Stimulated activated CD4-positive, alpha-beta T cell treated with anti-CD3 and anti-CD28 coated beads, Interleukin-4, amount 100 ng/mL, for 24 hours (primary cell): ENCODE results near the gene TMEM178A.
"Not testable (repeated sequence)": the region's sequence is repeated elsewhere in the genome, so short reads cannot be mapped to it uniquely, and the experiment has no call there.

Source experiments
- DNase-seq: peaks from one replicate; pipeline ENCODE4 v3.0.0-alpha.2; 2020

The TMEM178A gene

DNA sequence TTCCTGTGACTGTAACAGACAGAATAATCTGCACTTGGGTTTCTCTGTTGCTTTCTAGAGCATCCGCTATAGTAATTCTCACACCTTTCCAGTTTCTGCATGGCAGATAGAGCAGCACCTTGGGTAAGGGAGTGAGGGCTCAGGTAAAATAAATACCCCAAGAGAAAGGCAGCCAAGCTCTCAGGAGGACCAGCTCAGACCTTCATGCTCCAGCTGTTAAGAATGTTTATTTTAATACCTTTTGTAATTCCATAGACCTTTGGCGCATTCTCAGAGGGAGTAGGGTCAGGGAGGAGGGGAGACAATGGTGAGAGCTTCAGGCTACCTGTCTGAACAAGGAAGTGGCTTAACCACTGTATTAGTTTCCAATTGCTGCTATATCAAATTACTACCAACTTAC is 16.2 kb upstream of the TMEM178A start:
- DNase-seq = no peak

- DNase-seq = no peak
Measured at GRCh38 chr2:39650468-39650867, 15.2 kb upstream of the TMEM178A start.

- not testable (repeated sequence) for DNase-seq
Measured at GRCh38 chr2:39656215-39656614, 9.5 kb upstream of the TMEM178A start.

GRCh38 chr2:39657287-39657937 is 8.3 kb upstream of the TMEM178A start:
- DNase-seq = no peak

DNA sequence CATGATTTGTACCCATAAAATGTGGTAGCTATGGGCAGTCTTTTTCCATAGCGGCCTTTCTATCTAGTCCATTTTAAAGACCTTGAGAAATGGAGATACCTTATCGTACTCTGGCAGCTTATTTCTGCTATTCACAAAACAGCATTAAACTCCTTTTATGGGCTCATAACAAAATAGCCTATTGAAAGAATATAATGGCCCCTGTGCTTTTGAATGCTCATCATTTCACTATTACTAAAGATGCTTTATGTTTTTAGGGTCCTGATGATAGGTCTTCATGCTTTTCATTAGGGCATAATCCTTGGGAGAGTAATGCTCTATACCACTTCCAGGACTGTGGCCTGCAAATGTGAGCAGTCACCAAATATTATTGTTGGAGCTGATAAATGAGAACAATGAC is 7.3 kb upstream of the TMEM178A start:
- no peak for DNase-seq

DNA sequence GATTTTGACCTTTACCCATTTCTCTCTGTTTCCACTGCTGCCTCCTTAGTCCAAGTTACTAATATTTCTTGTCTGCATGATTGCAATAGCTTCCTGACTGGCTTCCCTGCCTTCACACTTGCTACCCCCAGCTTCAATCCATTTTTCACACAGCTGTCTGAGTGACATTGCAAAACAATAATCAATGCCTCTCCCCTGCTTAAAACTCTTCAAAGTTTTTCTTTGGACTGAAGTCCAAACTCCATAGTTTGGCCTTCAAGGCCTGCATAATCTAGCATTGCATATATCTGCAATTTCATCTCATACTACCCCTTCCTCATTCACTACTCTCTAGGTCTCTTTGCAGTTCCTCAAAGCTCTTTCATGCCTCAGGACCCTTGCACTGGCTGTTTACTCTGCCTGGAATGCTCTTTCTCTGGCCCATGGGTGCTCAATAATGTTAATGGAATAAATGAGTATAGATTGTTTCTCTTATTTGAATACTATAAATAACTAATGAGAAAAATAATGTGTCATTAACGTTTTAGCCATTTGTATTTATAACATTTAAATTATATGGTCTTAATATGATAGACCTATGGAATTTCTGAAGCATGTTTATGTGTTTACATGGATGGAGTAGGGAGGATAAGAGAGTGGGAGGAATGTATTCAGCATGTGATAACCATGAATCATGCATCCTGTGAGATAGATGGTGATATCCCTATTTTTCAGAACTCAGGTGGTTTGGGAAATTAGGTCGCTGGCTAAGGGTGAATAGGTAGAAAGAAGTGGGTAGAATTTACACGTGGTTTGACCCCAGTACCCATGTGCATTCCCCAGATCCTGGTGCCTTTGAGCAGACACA is 5.7 kb upstream of the TMEM178A start:
- DNase-seq = no peak

GRCh38 chr2:39660612-39661236 is 5.0 kb upstream of the TMEM178A start:
- DNase-seq = no peak

GRCh38 chr2:39661826-39662225 is 3.9 kb upstream of the TMEM178A start:
- no peak for DNase-seq

DNA sequence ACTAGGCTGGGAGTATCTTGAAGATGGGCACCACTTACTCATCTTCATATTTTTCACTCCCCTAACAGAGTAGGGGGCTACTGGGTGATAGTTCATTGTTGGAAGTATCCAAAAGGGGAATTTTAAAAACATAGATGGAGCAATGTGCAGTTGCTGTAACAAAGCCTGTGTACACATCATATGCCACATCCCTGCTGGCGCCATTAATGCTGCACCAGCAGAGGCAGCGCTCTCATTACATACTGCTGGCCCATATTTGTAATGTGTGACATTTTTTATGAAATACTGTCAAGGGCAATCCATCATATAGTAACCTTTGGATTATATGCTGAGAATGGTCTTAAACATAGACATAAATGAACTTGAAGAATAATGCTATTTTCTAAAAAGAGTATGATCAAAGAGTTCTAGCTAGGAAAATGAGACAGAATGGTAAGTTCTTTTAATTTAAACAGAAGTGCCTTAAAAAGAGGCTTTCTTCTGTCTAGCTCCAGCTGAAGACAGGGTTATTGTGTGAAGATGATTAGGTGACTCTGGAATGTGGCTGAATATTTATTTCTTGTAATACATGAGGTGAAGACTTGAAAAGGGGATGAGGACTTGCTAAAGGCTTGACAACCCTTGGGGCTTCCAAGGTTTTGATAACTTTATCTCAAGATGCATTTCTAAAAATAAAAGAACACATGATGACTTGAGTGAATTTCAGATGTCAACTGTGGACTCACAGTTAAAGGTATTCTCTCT is 2.4 kb upstream of the TMEM178A start:
- DNase-seq = no peak

GRCh38 chr2:39664232-39664887 is 1.4 kb upstream of the TMEM178A start:
- DNase-seq = no peak

- no peak for DNase-seq
Measured at GRCh38 chr2:39664888-39665591, 677 bp upstream of the TMEM178A start.

- no peak for DNase-seq
Measured at GRCh38 chr2:39666491-39667101, 879 bp downstream of the TMEM178A start.

GRCh38 chr2:39667104-39667885 is 1.6 kb downstream of the TMEM178A start:
- DNase-seq = no peak

- DNase-seq = no peak
Measured at GRCh38 chr2:39667886-39668276, 2.2 kb downstream of the TMEM178A start.

DNA sequence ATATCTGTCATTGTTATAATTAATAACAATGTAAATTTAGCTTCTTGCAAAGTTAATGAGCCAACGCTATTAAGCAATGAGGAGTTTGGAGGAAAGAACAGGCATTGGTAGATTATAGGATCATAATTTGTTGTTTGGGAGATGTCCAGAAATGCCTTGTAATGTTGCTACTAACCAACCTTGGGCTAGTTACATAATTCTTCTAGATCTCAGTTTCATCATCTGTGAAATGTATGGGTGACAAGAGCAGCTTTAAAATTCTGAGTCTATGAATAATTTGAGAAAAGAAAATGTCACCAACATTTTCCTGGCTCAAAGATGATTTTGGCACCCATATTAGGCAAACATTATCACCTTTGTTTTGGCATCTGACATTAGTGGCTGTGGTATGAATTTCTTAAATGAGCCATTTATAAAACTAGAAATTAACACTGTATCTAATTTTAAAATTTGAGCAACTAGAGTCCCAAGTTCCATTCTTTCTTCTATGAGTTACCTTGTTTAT is 2.9 kb downstream of the TMEM178A start:
- DNase-seq = no peak

GRCh38 chr2:39671604-39672003 is 5.9 kb downstream of the TMEM178A start:
- no peak for DNase-seq

DNA sequence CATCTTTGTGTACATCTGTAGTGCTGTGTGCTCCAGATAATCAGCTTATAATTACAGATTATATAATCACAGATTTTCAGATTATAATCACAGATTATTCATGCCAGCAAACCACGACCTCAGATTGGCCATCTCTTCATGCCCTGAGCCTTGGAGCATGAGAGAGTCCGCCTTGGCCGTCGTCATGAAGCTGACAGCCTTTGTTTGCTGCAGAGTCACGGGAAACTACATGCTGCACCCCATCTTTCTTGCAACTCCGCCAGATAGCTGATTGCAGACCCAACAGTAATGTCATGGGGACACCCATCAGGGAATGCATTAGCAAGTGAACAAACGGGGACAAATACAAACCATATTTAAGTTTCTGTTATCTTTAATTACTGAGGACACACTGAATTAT is 7.3 kb downstream of the TMEM178A start:
- DNase-seq = no peak

DNA sequence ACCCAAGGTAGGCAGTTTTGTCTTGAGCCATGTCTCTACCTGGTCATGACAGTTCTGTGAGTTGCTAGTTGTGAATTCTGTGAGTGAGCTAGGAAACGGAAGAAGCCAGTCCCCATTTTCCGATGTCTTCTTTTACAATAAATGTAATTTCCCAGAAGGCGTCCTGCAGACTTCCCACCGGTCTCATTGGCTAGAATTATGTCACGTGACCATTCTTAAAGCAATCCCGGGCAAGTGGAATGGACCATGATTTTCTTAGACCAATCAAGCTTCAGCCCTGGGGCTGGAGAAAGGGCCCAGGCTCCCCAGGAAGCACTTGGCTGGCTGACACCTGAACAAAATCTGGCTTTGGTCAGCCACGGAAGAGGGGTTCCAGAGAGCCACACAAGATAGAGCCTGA is 10.6 kb downstream of the TMEM178A start:
- no peak for DNase-seq

GRCh38 chr2:39678170-39678569 is 12.5 kb downstream of the TMEM178A start:
- no peak for DNase-seq

DNA sequence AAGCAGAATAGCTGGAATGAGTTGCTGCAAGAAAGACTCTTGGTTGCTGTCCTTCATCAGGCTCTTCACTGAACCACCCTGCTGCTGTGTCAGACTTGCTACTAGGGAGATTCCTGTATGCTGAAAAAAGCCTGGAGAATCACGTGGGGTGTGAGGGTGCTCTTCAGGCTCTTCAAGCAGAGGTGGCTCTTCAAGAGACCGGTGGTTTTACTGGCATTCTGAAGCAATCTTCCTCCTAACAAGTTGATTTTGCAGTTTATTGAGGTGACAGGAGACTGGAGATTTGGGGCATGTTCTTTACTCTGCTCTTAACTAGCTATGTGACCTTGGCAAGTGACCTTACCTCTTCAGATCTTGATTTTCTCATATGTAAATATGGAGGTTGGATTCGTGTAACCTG is 14.1 kb downstream of the TMEM178A start:
- DNase-seq = no peak
